Left ventricle myocardium inferior (tissue), 1 donor: Measurements from ENCODE around the gene SEC23A. TPM values are rescaled to one million over a fixed set of nuclear protein-coding genes. Genes with fewer than 3 reads are reported as not detected.
"Not testable (repeated sequence)": the region's sequence is repeated elsewhere in the genome, so short reads cannot be mapped to it uniquely, and the experiment has no call there.

Experiments used
- DNase-seq: peaks from one replicate; pipeline ENCODE4 v3.0.0-alpha.2; 2020
- H3K27ac ChIP-seq: fragments of 200-600 bp; replicated peaks from 2 replicates; pipeline ENCODE4 v1.8.0; 2021
- H3K27me3 ChIP-seq: fragments of 200-600 bp; 2 replicates; pipeline ENCODE4 v1.8.0; 2021; ENCODE audit warnings: low read depth
- H3K36me3 ChIP-seq: fragments of 200-600 bp; 2 replicates; pipeline ENCODE4 v1.8.0; 2021
- H3K4me1 ChIP-seq: fragments of 200-600 bp; 2 replicates; pipeline ENCODE4 v1.8.0; 2021
- H3K4me3 ChIP-seq: fragments of 200-600 bp; 2 replicates; pipeline ENCODE4 v1.8.0; 2021; ENCODE audit warnings: mild to moderate bottlenecking, moderate library complexity
- H3K9me3 ChIP-seq: fragments of 200-600 bp; replicated peaks from 2 replicates; pipeline ENCODE4 v1.8.0; 2021
- CTCF ChIP-seq: fragments of 200-600 bp; IDR thresholded peaks from 2 replicates; pipeline ENCODE4 v1.8.0; 2021; ENCODE audit warnings: antibody characterized with exemption, mild to moderate bottlenecking, borderline replicate concordance
- intact Hi-C: fragments of 100-400 bp; cut with micrococcal nuclease; formaldehyde crosslinking; loops from one replicate; pipeline ENCODE4 v1.11.0; 2022
- total RNA-seq: library from RNA; stranded (reverse); fragmentation: NEBNext Ultra II Directional; extraction: Animal tissue kit (Norgen Biotek cat#: 25700); gene quantifications from one replicate; pipeline ENCODE4 v1.2.1, GENCODE V29; 2021
- donor health status: DM: no; HTN: yes; CAD: no; lungs with severe emphysema.

The SEC23A gene
- total RNA-seq, 1 donor from 2014 or later = 75.0 TPM

GRCh38 chr14:39023939-39024871, 78.8 kb downstream of the SEC23A start:
- intact Hi-C loops = no loop called here
- TF ChIP-seq CTCF = no peak
- no peak overlapping the region for H3K4me3 ChIP-seq
- H3K27me3 ChIP-seq = no peaks in the 10 kb centered on the region
- no peak overlapping the region for H3K27ac ChIP-seq
- H3K4me1 ChIP-seq = no peaks in the 10 kb centered on the region
- H3K9me3 ChIP-seq = peaks cover under 1% of the 10 kb centered on the region
- H3K36me3 ChIP-seq = no peaks in the 10 kb centered on the region
- no peak for DNase-seq

DNA sequence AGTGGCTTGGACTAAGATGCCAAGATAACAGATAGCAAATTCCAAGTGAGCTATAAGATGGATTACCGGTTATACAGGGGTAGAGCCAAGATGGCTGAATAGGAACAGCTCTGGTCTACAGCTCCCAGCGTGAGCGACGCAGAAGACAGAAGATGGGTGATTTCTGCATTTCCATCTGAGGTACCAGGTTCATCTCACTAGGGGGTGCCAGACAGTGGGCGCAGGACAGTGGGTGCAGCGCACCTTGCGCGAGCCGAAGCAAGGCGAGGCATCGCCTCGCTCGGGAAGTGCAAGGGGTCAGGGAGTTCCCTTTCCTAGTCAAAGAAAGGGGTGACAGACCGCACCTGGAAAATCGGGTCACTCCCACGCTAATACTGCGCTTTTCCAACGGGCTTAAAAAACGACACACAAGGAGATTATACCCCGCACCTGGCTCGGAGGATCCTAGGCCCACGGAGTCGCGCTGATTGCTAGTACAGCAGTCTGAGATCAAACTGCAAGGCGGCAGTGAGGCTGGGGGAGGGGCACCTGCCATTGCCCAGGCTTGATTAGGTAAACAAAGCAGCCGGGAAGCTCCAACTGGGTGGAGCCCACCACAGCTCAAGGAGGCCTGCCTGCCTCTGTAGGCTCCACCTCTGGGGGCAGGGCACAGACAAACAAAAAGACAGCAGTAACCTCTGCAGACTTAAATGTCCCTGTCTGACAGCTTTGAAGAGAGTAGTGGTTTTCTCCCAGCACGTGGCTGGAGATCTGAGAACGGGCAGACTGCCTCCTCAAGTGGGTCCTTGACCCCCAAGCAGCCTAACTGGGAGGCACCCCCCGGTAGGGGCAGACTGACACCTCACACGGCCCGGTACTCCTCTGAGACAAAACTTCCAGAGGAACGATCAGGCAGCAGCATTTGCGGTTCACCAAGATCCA, 85.7 kb downstream of the SEC23A start:
- H3K4me1 ChIP-seq, H3K27me3 ChIP-seq, intact Hi-C loops, H3K27ac ChIP-seq, H3K9me3 ChIP-seq, H3K36me3 ChIP-seq, DNase-seq: not testable (repeated sequence)
- peak overlapping the region; percentile 8 for H3K4me3 ChIP-seq
- TF ChIP-seq CTCF = peak; percentile 11

- Histone ChIP-seq H3K4me1 (no peaks in the 10 kb centered on the region), H3K27me3 (no peaks in the 10 kb centered on the region), H3K27ac (no peak overlapping the region), H3K36me3 (no peaks in the 10 kb centered on the region), H3K4me3 (no peak overlapping the region), H3K9me3 (peaks cover 4% of the 10 kb centered on the region)
- intact Hi-C loops = no loop called here
- no peak for DNase-seq
- TF ChIP-seq CTCF = no peak
Measured at GRCh38 chr14:39016733-39017095, 86.3 kb downstream of the SEC23A start.

GRCh38 chr14:39015964-39016577, 87.0 kb downstream of the SEC23A start:
- no peak for TF ChIP-seq CTCF
- Histone ChIP-seq H3K27ac (no peak overlapping the region), H3K36me3 (no peaks in the 10 kb centered on the region), H3K27me3 (no peaks in the 10 kb centered on the region), H3K9me3 (peaks cover 4% of the 10 kb centered on the region), H3K4me1 (no peaks in the 10 kb centered on the region), H3K4me3 (no peak overlapping the region)
- DNase-seq = no peak
- intact Hi-C loops = no loop called here

DNA sequence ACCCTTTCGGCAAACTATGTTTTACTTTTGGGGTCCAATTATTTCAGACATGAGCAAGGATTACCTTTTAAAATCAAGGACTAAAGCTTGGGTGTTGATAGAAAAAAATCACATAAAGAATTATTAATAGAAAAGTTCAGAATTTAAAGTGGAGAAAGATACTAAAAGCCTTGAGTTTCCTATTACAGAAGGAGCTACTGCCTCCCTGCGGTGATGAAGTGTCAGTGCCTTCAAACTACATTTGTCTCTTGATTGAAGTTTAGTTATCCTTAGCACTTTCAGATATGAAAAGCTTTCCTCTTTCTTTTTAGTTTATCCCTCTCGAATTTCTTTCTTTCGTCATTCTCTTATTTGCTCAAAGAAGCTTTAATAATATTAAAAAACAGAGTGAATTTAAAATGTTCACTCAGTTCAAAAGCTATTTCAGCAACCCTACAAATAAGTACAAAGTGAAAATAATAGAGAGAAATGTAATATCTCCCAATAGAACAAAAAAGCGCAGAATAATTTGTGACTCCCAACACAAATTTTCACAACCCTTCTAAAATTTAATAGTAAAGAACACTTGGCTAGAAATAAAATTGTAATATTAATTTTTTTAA, 87.6 kb downstream of the SEC23A start:
- no peaks in the 10 kb centered on the region for H3K36me3 ChIP-seq
- H3K4me1 ChIP-seq = no peaks in the 10 kb centered on the region
- no peaks in the 10 kb centered on the region for H3K27me3 ChIP-seq
- no peak overlapping the region for H3K4me3 ChIP-seq
- intact Hi-C loops = no loop called here
- no peak overlapping the region for H3K27ac ChIP-seq
- TF ChIP-seq CTCF = peak; percentile 89
- no peak for DNase-seq
- H3K9me3 ChIP-seq = peaks cover 4% of the 10 kb centered on the region
